ENCODE results near the gene ATXN3.

GRCh38 chr14:92153581-92153980, 47.2 kb upstream of the ATXN3 start:
- TF ChIP-seq MAX (IDR thresholded peaks at IDR 0.05) (no peak), REST (IDR thresholded peaks at IDR 0.05; ENCODE audit: low read depth) (no peak), CEBPB (IDR thresholded peaks at IDR 0.05) (no peak), ZBTB7A (IDR thresholded peaks at IDR 0.05; ENCODE audit: low read depth) (no peak), YY1 (IDR thresholded peaks at IDR 0.05; ENCODE audit: low read depth) (no peak), EP300 (IDR thresholded peaks at IDR 0.05; ENCODE audit: borderline replicate concordance) (no peak), FOXM1 (IDR thresholded peaks at IDR 0.05; ENCODE audit: borderline replicate concordance, low read depth) (no peak), NFIC (IDR thresholded peaks at IDR 0.05) (no peak), EGR1 (IDR thresholded peaks at IDR 0.05) (no peak), TAF1 (IDR thresholded peaks at IDR 0.05; ENCODE audit: low read depth) (no peak), RAD21 (IDR thresholded peaks at IDR 0.05; ENCODE audit: low read depth) (no peak)
